IPS-18a (cell line): ENCODE data around the gene KLRC2.
"Not testable (repeated sequence)": the region's sequence is repeated elsewhere in the genome, so short reads cannot be mapped to it uniquely, and the experiment has no call there.

ENCODE experiments used
- H3K27ac ChIP-seq: one replicate; pipeline ENCODE4 v1.5.1; 2013; ENCODE audit warnings: low read length
- H3K27me3 ChIP-seq: one replicate; pipeline ENCODE4 v1.6.1; 2013; ENCODE audit warnings: mild to moderate bottlenecking, low read length; ENCODE audit not compliant: control insufficient read depth, insufficient read depth
- H3K36me3 ChIP-seq: one replicate; pipeline ENCODE4 v1.6.1; 2013; ENCODE audit warnings: low read depth, low read length; ENCODE audit not compliant: control insufficient read depth
- H3K4me1 ChIP-seq: one replicate; pipeline ENCODE4 v1.6.1; 2013; ENCODE audit warnings: low read depth, low read length; ENCODE audit not compliant: control insufficient read depth
- H3K4me3 ChIP-seq: one replicate; pipeline ENCODE4 v1.5.1; 2013; ENCODE audit warnings: low read length
- H3K9ac ChIP-seq: one replicate; pipeline ENCODE4 v1.6.1; 2013; ENCODE audit warnings: mild to moderate bottlenecking, low read length, moderate library complexity
- H3K9me3 ChIP-seq: one replicate; pipeline ENCODE4 v1.6.1; 2013; ENCODE audit warnings: low read depth, low read length; ENCODE audit not compliant: control insufficient read depth

Gene KLRC2

GRCh38 chr12:10388624-10389413, 47.0 kb downstream of the KLRC2 start:
- Histone ChIP-seq H3K4me3 (no peak overlapping the region), H3K9me3 (no peaks in the 10 kb centered on the region), H3K9ac (no peak overlapping the region), H3K4me1 (no peaks in the 10 kb centered on the region), H3K27me3 (no peaks in the 10 kb centered on the region), H3K36me3 (no peaks in the 10 kb centered on the region), H3K27ac (no peak overlapping the region)

- not testable (repeated sequence) for H3K27me3 ChIP-seq, H3K4me1 ChIP-seq, H3K27ac ChIP-seq, H3K4me3 ChIP-seq, H3K9me3 ChIP-seq, H3K9ac ChIP-seq, H3K36me3 ChIP-seq
These were observed 48.3 kb downstream of the KLRC2 start for GRCh38 chr12:10387498-10387897.

GRCh38 chr12:10386857-10387256, 49.0 kb downstream of the KLRC2 start:
- H3K27me3 ChIP-seq: no peaks in the 10 kb centered on the region
- H3K27ac ChIP-seq: no peak overlapping the region
- no peaks in the 10 kb centered on the region for H3K9me3 ChIP-seq
- no peak overlapping the region for H3K4me3 ChIP-seq
- H3K9ac ChIP-seq: no peak overlapping the region
- H3K36me3 ChIP-seq: no peaks in the 10 kb centered on the region
- H3K4me1 ChIP-seq: no peaks in the 10 kb centered on the region

- no peaks in the 10 kb centered on the region for H3K9me3 ChIP-seq
- no peaks in the 10 kb centered on the region for H3K27me3 ChIP-seq
- H3K4me1 ChIP-seq: no peaks in the 10 kb centered on the region
- no peak overlapping the region for H3K27ac ChIP-seq
- no peaks in the 10 kb centered on the region for H3K36me3 ChIP-seq
- H3K9ac ChIP-seq: no peak overlapping the region
- H3K4me3 ChIP-seq: no peak overlapping the region
These were observed 50.6 kb downstream of the KLRC2 start for GRCh38 chr12:10385166-10385613.

DNA sequence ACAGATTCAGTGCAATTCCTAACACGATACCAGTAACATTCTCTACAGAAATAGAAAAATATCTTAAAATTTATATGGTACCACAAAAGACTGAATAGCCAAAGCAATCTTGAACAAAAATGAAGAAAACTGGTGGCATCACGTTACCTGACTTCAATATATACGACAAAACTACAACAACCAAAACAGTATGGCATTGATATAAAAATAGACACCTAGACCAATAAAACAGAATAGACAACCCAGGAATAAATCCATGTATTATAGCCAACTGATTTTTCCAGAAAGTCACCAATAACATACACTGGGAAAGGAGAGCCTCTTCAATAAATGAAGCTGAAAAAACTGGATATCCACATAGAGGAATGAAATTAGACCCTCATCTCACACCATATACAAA, 51.6 kb downstream of the KLRC2 start:
- H3K27ac ChIP-seq: no peak overlapping the region
- H3K9me3 ChIP-seq: no peaks in the 10 kb centered on the region
- H3K36me3 ChIP-seq: no peaks in the 10 kb centered on the region
- no peak overlapping the region for H3K9ac ChIP-seq
- no peaks in the 10 kb centered on the region for H3K4me1 ChIP-seq
- H3K27me3 ChIP-seq: no peaks in the 10 kb centered on the region
- no peak overlapping the region for H3K4me3 ChIP-seq

DNA sequence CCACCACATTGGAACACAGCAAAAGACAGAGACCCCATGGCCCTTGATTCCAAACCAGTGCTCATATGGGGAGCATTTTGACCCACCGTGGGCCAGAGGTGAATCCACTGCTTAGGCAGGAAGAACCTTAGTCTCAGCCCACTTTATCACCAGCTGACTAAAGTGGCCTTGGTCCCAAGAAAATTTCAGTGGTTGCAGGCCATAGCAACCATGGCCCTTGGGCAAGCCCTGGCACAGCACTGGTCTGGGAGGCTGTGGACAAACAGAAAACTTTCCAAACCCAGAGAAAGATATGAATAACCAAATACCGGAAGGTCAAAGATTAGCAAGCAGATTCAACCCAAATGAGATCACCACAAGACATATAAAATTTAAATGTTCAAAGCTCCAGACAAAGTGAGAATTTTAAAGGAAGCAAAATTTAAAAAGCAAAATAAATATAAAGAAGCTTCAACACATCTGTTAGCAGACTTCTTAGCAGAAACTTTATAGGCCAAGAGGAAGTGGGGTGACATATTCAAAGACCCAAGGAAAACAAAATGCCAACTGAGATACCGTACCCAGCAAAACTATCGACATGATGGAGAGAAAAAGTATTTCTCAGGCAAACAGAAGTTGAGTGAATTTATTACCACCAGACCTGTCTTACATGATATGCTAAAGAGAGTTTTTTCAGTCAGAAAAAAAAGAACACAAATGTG, 53.7 kb downstream of the KLRC2 start:
- Histone ChIP-seq H3K4me3 (no peak overlapping the region), H3K27ac (no peak overlapping the region), H3K4me1 (no peaks in the 10 kb centered on the region), H3K9me3 (no peaks in the 10 kb centered on the region), H3K36me3 (no peaks in the 10 kb centered on the region), H3K27me3 (no peaks in the 10 kb centered on the region), H3K9ac (no peak overlapping the region)
